GM19324 (cell line): ENCODE measurements around the gene RAB36.
A peak's percentile ranks its signal among the peaks of the same experiment; 100 is the strongest.

Experiments
- ATAC-seq: cut with Tn5 transposase; IDR thresholded peaks from one replicate; pipeline ENCODE4 v1.9.1; 2021; ENCODE audit warnings: mild to moderate bottlenecking, moderate library complexity; ENCODE audit not compliant: unreplicated experiment, low FRiP score

RAB36 gene

GRCh38 chr22:23180301-23180892 is 35.1 kb downstream of the RAB36 start, which contains the start of gene BCR:
TSS of gene BCR (plus strand) at chr22:23180509. CDS start at chr22:23180961, 452 bp downstream.
- peak; percentile 59 for ATAC-seq

DNA sequence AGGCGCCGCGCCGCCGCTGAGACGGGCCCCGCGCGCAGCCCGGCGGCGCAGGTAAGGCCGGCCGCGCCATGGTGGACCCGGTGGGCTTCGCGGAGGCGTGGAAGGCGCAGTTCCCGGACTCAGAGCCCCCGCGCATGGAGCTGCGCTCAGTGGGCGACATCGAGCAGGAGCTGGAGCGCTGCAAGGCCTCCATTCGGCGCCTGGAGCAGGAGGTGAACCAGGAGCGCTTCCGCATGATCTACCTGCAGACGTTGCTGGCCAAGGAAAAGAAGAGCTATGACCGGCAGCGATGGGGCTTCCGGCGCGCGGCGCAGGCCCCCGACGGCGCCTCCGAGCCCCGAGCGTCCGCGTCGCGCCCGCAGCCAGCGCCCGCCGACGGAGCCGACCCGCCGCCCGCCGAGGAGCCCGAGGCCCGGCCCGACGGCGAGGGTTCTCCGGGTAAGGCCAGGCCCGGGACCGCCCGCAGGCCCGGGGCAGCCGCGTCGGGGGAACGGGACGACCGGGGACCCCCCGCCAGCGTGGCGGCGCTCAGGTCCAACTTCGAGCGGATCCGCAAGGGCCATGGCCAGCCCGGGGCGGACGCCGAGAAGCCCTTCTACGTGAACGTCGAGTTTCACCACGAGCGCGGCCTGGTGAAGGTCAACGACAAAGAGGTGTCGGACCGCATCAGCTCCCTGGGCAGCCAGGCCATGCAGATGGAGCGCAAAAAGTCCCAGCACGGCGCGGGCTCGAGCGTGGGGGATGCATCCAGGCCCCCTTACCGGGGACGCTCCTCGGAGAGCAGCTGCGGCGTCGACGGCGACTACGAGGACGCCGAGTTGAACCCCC is 35.8 kb downstream of the RAB36 start:
- ATAC-seq = peak; percentile 7

GRCh38 chr22:23181721-23182308 is 36.5 kb downstream of the RAB36 start:
- ATAC-seq = no peak

GRCh38 chr22:23182309-23183060 is 37.2 kb downstream of the RAB36 start:
- no peak for ATAC-seq

- ATAC-seq = no peak
These were observed 37.9 kb downstream of the RAB36 start for GRCh38 chr22:23183061-23183698.

- no peak for ATAC-seq
These were observed 39.0 kb downstream of the RAB36 start for GRCh38 chr22:23184100-23184763.

DNA sequence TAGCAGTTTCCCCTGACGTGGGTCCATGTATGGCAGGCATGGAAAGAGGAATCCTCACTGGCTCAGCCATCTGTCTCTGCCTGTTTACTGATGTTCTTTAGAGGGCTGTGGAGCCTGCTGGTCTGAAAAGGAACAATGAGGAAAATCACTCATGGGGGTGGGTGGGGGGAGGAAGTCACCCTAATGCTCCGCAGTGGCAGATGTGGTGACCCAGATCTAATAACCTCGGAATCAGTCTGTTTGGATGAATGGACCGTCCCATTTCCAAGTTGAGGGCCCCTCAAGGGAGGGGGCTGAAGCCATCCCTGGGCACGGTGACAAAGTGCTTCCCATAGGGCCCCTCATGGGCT is 39.5 kb downstream of the RAB36 start:
- no peak for ATAC-seq

- no peak for ATAC-seq
These were observed 41.9 kb downstream of the RAB36 start for GRCh38 chr22:23187211-23187610.

DNA sequence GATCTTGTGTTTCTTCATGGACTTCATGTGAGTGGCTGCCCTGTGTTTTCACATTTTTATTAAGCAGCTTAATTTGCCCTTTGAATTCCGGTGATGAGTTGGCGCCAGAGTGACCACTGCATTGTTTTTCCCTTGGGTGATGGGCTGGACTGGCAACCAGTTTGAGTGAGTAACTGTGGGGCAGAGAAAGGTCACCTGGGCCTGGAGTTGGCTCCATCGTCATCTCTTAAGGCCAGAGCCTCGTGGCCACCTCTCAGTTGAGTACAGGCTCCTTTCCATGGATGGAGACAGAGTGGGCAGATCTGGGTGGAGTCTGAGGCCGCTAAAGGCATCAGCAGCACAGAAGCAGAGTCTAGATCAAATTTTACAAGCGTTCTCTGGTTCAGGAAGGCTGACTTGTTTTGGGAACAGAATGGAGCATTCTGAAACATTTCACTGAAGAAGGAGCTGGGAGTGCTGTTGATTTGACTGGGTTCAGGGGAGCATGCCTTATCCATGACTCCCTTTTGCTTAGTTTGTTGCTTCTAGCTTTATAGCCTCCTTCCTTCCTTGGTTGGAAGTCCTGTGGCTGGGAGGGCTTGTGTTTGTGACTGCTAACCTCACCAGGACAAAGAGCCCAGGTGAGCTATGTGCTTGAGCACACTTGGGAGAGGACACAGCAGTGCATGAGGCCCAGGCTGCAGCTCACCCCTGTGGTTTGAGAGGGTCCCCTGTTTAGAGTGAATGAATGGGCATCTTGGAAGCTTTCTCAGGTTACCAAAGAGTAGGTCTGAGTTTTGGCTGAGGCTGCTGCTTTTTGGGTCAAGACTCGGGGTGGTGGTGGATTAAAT is 42.8 kb downstream of the RAB36 start:
- no peak for ATAC-seq

- ATAC-seq = no peak
These were observed 45.2 kb downstream of the RAB36 start for GRCh38 chr22:23190526-23190925.

DNA sequence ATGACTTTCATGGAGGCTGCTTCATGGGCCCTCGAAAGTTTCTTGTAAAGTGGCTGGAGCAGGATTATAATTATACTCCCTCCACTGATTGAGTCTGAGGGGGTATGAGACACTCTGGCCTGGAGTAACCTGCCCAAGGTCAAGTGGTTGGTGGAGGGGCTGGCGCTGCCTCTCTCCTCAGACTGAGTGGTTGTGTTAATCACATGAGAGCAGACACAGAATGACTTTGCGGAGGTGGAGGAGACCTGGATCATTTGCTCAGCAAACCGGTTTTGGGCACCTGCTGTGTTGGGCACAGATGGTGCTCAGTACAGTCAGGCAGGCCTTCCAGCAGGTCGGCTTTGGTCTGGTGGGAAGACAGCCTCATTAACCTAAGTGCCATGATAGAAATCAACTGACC is 46.9 kb downstream of the RAB36 start:
- no peak for ATAC-seq

GRCh38 chr22:23192558-23192957 is 47.3 kb downstream of the RAB36 start:
- ATAC-seq = no peak

DNA sequence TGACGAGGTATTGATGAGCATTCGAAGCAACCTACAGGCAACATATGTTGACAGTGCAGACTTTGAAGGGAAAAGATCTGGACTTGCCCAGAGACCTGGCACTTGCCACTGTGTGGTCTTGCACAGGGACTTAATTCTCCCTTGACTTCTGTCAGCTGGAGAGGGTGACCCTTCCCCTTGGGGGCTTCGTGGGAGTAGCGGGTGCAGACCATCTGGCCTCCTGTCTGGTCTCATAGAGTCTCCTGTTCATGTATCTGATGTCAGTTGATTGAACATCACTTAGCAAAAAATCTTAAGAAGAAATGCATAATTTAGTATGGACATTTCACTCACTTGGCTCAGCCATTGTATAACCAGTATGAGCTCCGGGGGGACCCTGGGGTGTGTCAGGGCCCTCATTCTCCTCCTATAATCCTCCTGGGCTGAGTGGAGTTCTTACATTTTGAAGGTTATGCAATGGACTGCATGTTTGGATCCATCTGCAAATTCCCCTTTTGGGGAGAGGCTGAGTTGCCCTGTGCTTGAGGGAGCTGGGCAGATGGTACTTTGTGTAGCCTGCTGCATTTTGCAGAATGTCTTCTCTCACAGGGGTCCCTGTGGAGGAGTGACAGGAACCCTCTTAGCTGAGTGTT is 48.0 kb downstream of the RAB36 start:
- ATAC-seq = no peak

- ATAC-seq = no peak
These were observed 48.6 kb downstream of the RAB36 start for GRCh38 chr22:23193882-23194281.

DNA sequence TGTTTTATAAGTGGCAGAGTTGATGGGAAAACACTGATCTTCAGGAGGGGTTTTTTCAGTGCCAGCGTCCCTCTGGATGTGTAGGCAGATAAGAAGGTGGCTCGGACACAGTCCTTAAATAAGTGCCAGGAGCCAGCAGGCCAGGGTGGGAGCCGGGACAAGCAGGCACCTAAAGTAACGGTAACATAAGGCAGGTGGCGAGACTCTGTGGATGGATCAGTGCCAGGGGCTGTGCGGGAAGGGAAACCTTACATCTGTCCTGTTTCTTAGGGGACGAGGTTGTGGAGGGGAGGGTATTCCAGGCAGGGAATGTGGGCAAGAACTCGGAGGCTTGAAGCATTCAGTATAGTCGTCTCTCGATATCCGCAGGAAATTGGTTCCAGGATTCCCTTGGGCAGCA is 50.9 kb downstream of the RAB36 start:
- ATAC-seq = no peak

DNA sequence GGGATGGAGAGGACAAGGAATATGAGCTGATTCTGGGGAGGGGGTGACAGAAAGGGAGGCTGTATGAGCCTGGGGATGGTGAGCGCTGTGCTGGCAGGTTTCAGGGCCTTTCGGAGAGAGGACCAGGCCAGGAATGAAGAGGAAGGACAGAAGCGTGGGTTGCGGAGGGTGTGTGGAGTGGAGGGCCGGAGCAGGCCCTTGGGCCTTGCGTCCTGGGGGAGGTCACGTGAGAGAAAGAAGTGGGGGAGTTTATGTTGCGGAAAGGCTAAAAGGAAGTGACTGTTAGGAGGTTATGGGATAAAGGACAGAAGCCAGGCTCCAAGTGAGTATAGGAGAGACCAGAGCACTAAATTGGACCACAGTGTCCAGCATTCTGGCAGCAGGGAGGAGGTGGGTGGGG is 52.6 kb downstream of the RAB36 start:
- no peak for ATAC-seq

- ATAC-seq = no peak
These were observed 53.9 kb downstream of the RAB36 start for GRCh38 chr22:23199159-23199558.

DNA sequence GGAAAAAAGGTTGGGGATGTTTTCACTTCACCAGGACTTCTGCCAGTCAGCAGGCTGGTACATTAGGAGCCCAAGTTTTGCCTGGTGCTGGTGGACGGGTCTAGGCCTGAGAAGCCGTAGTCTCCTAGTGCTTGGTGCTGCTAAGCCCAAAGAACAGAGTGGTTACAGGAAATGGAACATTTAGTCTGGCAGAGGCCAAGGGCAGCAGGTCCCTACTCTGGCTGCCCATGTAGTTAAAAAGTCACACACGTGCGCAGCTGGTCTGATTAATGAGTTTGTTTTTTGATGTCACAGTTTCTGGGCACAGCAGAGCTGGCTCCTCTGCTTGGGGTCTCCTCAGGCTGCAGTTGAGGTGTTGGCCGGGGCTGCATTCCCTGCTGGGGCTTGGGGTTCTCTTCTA is 55.6 kb downstream of the RAB36 start:
- ATAC-seq = no peak
